H9 (cell line): ENCODE results near the gene HPD. TPM values are rescaled to one million over a fixed set of nuclear protein-coding genes. Genes with fewer than 3 reads are reported as not detected.

Experiments used
- DNase-seq: peaks from one replicate; pipeline ENCODE4 v3.0.0-alpha.2; 2017
- H2AFZ ChIP-seq: one replicate; pipeline ENCODE4 v1.6.1; 2013; ENCODE audit warnings: mild to moderate bottlenecking, low read length, control low read depth, moderate library complexity
- H2AK5ac ChIP-seq: 2 replicates; pipeline ENCODE4 v1.6.1; 2013; ENCODE audit warnings: low read length, control low read depth, mixed read lengths; ENCODE audit not compliant: insufficient read length
- H2BK120ac ChIP-seq: one replicate; pipeline ENCODE4 v1.6.1; 2013; ENCODE audit warnings: low read depth, mild to moderate bottlenecking, low read length, control low read depth, inconsistent platforms; ENCODE audit not compliant: poor library complexity, severe bottlenecking
- H2BK12ac ChIP-seq: 2 replicates; pipeline ENCODE4 v1.6.1; 2013; ENCODE audit warnings: low read length, control low read depth, mixed read lengths, low read depth; ENCODE audit not compliant: insufficient read length
- H2BK15ac ChIP-seq: 2 replicates; pipeline ENCODE4 v1.6.1; 2013; ENCODE audit warnings: low read depth, low read length, control low read depth
- H2BK20ac ChIP-seq: one replicate; pipeline ENCODE4 v1.6.1; 2013; ENCODE audit warnings: low read depth, mild to moderate bottlenecking, low read length, control low read depth, inconsistent platforms; ENCODE audit not compliant: poor library complexity, severe bottlenecking
- H2BK5ac ChIP-seq: 2 replicates; pipeline ENCODE4 v1.6.1; 2013; ENCODE audit warnings: low read length, control low read depth, mixed read lengths; ENCODE audit not compliant: insufficient read length
- H3K14ac ChIP-seq: 2 replicates; pipeline ENCODE4 v1.6.1; 2013; ENCODE audit warnings: low read length, control low read depth; ENCODE audit not compliant: insufficient read depth
- H3K18ac ChIP-seq: 2 replicates; pipeline ENCODE4 v1.6.1; 2013; ENCODE audit warnings: low read depth, mild to moderate bottlenecking, mixed read lengths, low read length, control low read depth; ENCODE audit not compliant: insufficient read length
- H3K23ac ChIP-seq: 2 replicates; pipeline ENCODE4 v1.6.1; 2013; ENCODE audit warnings: low read length, control low read depth, mixed read lengths, low read depth; ENCODE audit not compliant: insufficient read length
- H3K23me2 ChIP-seq: 2 replicates; pipeline ENCODE4 v1.6.1; 2013; ENCODE audit warnings: low read depth, mild to moderate bottlenecking, mixed read lengths, low read length, control low read depth; ENCODE audit not compliant: insufficient read length, poor library complexity, severe bottlenecking
- H3K27ac ChIP-seq: 2 replicates; pipeline ENCODE4 v1.5.1; 2013; ENCODE audit warnings: low read length, control low read depth, mixed read lengths, low read depth; ENCODE audit not compliant: insufficient read length
- H3K27me3 ChIP-seq: 2 replicates; pipeline ENCODE4 v1.6.1; 2013; ENCODE audit warnings: low read length, control low read depth, inconsistent platforms; ENCODE audit not compliant: insufficient read depth
- H3K4ac ChIP-seq: 2 replicates; pipeline ENCODE4 v1.6.1; 2013; ENCODE audit warnings: low read depth, mild to moderate bottlenecking, control low read depth, inconsistent platforms, low read length, moderate library complexity
- H3K4me1 ChIP-seq: 2 replicates; pipeline ENCODE4 v1.6.1; 2013; ENCODE audit warnings: low read length, control low read depth, inconsistent platforms; ENCODE audit not compliant: insufficient read depth
- H3K4me2 ChIP-seq: 2 replicates; pipeline ENCODE4 v1.6.1; 2013; ENCODE audit warnings: low read length, control low read depth, mixed read lengths; ENCODE audit not compliant: insufficient read length, insufficient read depth
- H3K56ac ChIP-seq: 2 replicates; pipeline ENCODE4 v1.6.1; 2013; ENCODE audit warnings: low read depth, mild to moderate bottlenecking, mixed read lengths, low read length, control low read depth; ENCODE audit not compliant: insufficient read length
- H3K79me1 ChIP-seq: 2 replicates; pipeline ENCODE4 v1.6.1; 2013; ENCODE audit warnings: low read depth, mild to moderate bottlenecking, moderate library complexity, low read length, control low read depth, inconsistent platforms; ENCODE audit not compliant: insufficient read depth, poor library complexity, severe bottlenecking
- H3K79me2 ChIP-seq: 2 replicates; pipeline ENCODE4 v1.6.1; 2013; ENCODE audit warnings: low read length, control low read depth, inconsistent platforms; ENCODE audit not compliant: insufficient read depth
- H3K9ac ChIP-seq: 2 replicates; pipeline ENCODE4 v1.6.1; 2013; ENCODE audit warnings: low read length, control low read depth, mixed read lengths; ENCODE audit not compliant: insufficient read length; ENCODE audit errors: extremely low read depth
- H3K9me3 ChIP-seq: one replicate; pipeline ENCODE4 v1.6.1; 2013; ENCODE audit warnings: low read depth, low read length, inconsistent platforms; ENCODE audit not compliant: control insufficient read depth
- H3T11ph ChIP-seq: one replicate; pipeline ENCODE4 v1.6.1; 2013; ENCODE audit warnings: mild to moderate bottlenecking, low read length, control low read depth, inconsistent platforms
- H4K20me1 ChIP-seq: one replicate; pipeline ENCODE4 v1.6.1; 2013; ENCODE audit not compliant: control insufficient read depth, insufficient read length, insufficient read depth
- H4K5ac ChIP-seq: 2 replicates; pipeline ENCODE4 v1.6.1; 2013; ENCODE audit warnings: low read depth, mild to moderate bottlenecking, mixed read lengths, low read length, control low read depth; ENCODE audit not compliant: insufficient read length
- H4K8ac ChIP-seq: replicated peaks from 2 replicates; pipeline ENCODE4 v1.6.1; 2013; ENCODE audit warnings: low read length, control low read depth, mixed read lengths, low read depth; ENCODE audit not compliant: insufficient read length
- H4K91ac ChIP-seq: 2 replicates; pipeline ENCODE4 v1.6.1; 2013; ENCODE audit warnings: low read depth, mild to moderate bottlenecking, moderate library complexity, mixed read lengths, low read length, control low read depth; ENCODE audit not compliant: insufficient read length
- H3K27ac Mint-ChIP-seq, 3 experiments: 2 replicates in 2 of 3; 3 replicates in 1 of 3; pipeline ENCODE4 v1.8.0; 2020 to 2021; ENCODE audit warnings: mixed read lengths in 3 of 3, mild to moderate bottlenecking in 1 of 3, moderate library complexity in 1 of 3
- H3K27me3 Mint-ChIP-seq: 2 replicates; pipeline ENCODE4 v1.8.0; 2021; ENCODE audit warnings: low read depth, mild to moderate bottlenecking, moderate library complexity, mixed read lengths
- H3K36me3 Mint-ChIP-seq, 3 experiments: 2 replicates in 2 of 3; 3 replicates in 1 of 3; pipeline ENCODE4 v1.8.0; 2020 to 2021; ENCODE audit warnings: low read depth in 3 of 3, mixed read lengths in 3 of 3; ENCODE audit not compliant: insufficient read depth in 1 of 3
- H3K4me1 Mint-ChIP-seq, 2 experiments: 2 replicates each; pipeline ENCODE4 v1.8.0; 2020; ENCODE audit warnings: mixed read lengths in 2 of 2
- H3K4me3 Mint-ChIP-seq, 2 experiments: 2 replicates in 1 of 2; 3 replicates in 1 of 2; pipeline ENCODE4 v1.8.0; 2020 to 2021; ENCODE audit warnings: mild to moderate bottlenecking in 2 of 2, mixed read lengths in 2 of 2, moderate library complexity in 1 of 2
- H3K9me3 Mint-ChIP-seq, 2 experiments: 2 replicates in 1 of 2; 3 replicates in 1 of 2; pipeline ENCODE4 v1.8.0; 2020; ENCODE audit warnings: mild to moderate bottlenecking in 2 of 2, mixed read lengths in 2 of 2, moderate library complexity in 1 of 2
- WGBS: extraction: QIAGEN DNeasy Blood & Tissue Kit; methylation state at CpG from one replicate; pipeline ENCODE4 v1.1.7; 2013; ENCODE audit warnings: missing lambda C conversion rate, low lambda C conversion rate, mixed read lengths; ENCODE audit not compliant: insufficient read length; ENCODE audit errors: extremely low coverage; 5-methylcytosine and 5-hydroxymethylcytosine counted together
- total RNA-seq: library from RNA; stranded (reverse); gene quantifications from 2 replicates; pipeline ENCODE4 v1.2.1, GENCODE V29; 2021
- TF ChIP-seq, protein P1 (sequence below): fragments of 200-600 bp; sonication (generic); conservative IDR thresholded peaks from 3 replicates; pipeline ENCODE4 v1.8.0; 2021; ENCODE audit warnings: antibody characterized with exemption, mild to moderate bottlenecking

The HPD gene
- total RNA-seq, 1 experiment from 2014 or later, result not detected

DNA sequence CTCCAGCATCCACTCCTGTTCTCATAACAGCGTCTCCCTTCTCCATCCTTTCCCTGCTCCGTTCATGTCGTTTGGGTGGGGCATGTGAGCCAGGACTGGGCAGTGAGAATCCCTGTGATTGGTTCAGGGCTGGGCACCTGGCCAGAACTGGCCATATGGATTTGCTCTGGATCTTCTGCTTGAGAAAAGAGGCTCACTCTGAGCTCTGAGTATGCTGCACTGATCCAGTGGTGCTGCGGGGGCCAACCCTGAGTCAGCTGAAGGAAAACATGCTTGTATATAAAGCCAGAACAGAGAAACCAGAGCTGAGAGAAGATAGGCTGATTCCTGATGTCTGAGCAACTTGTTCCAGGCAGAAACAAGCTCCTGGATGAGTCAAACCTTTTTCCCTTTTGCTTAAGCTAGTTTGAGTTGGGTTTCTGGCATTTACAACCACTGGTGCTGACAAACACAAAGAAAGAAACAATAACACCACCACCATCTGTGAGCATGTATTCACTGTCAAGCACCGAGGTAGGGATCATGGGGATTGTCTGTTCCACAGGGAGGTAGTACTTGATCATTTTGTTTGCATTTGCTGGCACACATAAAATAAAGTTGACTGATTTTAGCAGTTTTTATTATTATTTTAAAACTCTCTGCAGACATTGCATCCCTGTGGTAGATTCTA, 14.0 kb upstream of the HPD start:
- Histone ChIP-seq H3K4me2 (no peak overlapping the region), H4K91ac (no peak overlapping the region), H3K56ac (no peak overlapping the region), H3K9me3 (no peaks in the 10 kb centered on the region), H2BK12ac (no peak overlapping the region), H3K27ac (no peak overlapping the region), H4K5ac (no peak overlapping the region), H3K23me2 (no peaks in the 10 kb centered on the region), H2BK120ac (no peak overlapping the region), H3K18ac (no peak overlapping the region), H3K9ac (no peak overlapping the region), H3K23ac (no peak overlapping the region), H3K27me3 (no peaks in the 10 kb centered on the region), H3K79me1 (no peaks in the 10 kb centered on the region), H2BK15ac (no peak overlapping the region), H3T11ph (no peak overlapping the region), H2BK5ac (no peak overlapping the region), H4K20me1 (no peaks in the 10 kb centered on the region), H2AK5ac (no peak overlapping the region), H3K14ac (no peak overlapping the region), H2AFZ (peak overlapping the region; percentile 22), H3K4me1 (no peaks in the 10 kb centered on the region), H3K4ac (no peak overlapping the region), H3K79me2 (no peaks in the 10 kb centered on the region), H4K8ac (no peak overlapping the region), H2BK20ac (no peak overlapping the region)
- Mint-ChIP-seq H3K4me1 (peaks cover 4% of the 10 kb centered on the region in 2 experiments; a peak in 3 of 4 replicates), H3K27me3 (peaks cover 2% of the 10 kb centered on the region), H3K4me3 (no peak overlapping the region), H3K36me3 (no peaks in the 10 kb centered on the region), H3K9me3 (no peaks in the 10 kb centered on the region; a peak in 1 of 5 replicates), H3K27ac (peak overlapping the region in 2 of 3 experiments; percentile 21 to 46; a peak in 2 of 7 replicates)
- no CpG with 5 or more reads among the region's 5 CpGs for WGBS
- DNase-seq, result no peak
- TF ChIP-seq, protein P1, sequence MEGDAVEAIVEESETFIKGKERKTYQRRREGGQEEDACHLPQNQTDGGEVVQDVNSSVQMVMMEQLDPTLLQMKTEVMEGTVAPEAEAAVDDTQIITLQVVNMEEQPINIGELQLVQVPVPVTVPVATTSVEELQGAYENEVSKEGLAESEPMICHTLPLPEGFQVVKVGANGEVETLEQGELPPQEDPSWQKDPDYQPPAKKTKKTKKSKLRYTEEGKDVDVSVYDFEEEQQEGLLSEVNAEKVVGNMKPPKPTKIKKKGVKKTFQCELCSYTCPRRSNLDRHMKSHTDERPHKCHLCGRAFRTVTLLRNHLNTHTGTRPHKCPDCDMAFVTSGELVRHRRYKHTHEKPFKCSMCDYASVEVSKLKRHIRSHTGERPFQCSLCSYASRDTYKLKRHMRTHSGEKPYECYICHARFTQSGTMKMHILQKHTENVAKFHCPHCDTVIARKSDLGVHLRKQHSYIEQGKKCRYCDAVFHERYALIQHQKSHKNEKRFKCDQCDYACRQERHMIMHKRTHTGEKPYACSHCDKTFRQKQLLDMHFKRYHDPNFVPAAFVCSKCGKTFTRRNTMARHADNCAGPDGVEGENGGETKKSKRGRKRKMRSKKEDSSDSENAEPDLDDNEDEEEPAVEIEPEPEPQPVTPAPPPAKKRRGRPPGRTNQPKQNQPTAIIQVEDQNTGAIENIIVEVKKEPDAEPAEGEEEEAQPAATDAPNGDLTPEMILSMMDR, result no peak
